SK-N-MC (cell line): ENCODE data around the gene SNX21.

ENCODE experiments used
- EZH2 ChIP-seq: fragments of 200-600 bp; sonication (generic); IDR thresholded peaks from one replicate; pipeline ENCODE4 v1.6.1; 2017; ENCODE audit warnings: antibody characterized with exemption
- POLR2AphosphoS5 ChIP-seq: IDR thresholded peaks from 2 replicates; pipeline ENCODE4 v1.6.1; 2012; ENCODE audit warnings: mild to moderate bottlenecking, low read depth, low read length, borderline replicate concordance

DNA sequence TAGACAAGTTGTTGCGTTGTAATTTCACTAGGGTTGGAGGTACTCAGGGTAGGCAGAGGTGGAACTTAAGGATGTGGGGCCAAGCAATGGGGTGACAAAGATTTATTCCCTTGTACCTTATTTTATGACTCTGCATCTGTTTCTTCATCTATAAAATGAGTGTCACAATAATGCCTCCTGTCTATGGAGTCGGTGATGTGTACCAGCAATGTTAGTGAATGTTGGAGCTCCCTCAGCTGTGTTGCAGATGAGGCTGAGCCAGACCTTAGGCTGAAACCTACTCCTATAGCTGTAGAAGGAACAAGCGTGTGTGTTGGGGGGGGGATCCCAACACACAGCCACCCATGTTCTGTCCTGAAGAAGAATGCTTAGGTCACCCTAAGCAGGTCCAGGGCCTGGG lies 16.6 kb upstream of the SNX21 start:
- TF ChIP-seq EZH2: no peak
- no peak for TF ChIP-seq POLR2AphosphoS5
